Gastroesophageal sphincter (tissue), 4 donors: ENCODE results near the gene NEO1. TPM values are rescaled to one million over a fixed set of nuclear protein-coding genes. Genes with fewer than 3 reads are reported as not detected.

Experiments used
- ATAC-seq: fragments of 150-250 bp; one replicate; pipeline ENCODE4 v1.9.1; 2016; ENCODE audit warnings: mild to moderate bottlenecking, moderate library complexity
- H3K27ac ChIP-seq, 4 donors: fragments of 200-600 bp; sonication (generic) in 3 of 4; 1 replicate in 3 of 4; 2 replicates in 1 of 4; pipeline ENCODE4 v1.5.1; 2016 to 2019
- H3K27me3 ChIP-seq: fragments of 200-600 bp; sonication (generic); one replicate; pipeline ENCODE4 v1.5.1; 2019
- H3K36me3 ChIP-seq, 2 donors: fragments of 200-600 bp; sonication (generic); one replicate each; pipeline ENCODE4 v1.5.1; 2019; ENCODE audit warnings: control low read depth in 1 of 2
- H3K4me1 ChIP-seq, 3 donors: fragments of 200-600 bp; sonication (generic); 1 replicate in 2 of 3; 2 replicates in 1 of 3; pipeline ENCODE4 v1.5.1; 2016 to 2019; ENCODE audit warnings: control low read depth in 2 of 3
- H3K4me3 ChIP-seq, 2 donors: fragments of 200-600 bp; sonication (generic); one replicate each; pipeline ENCODE4 v1.5.1; 2019; ENCODE audit warnings: mild to moderate bottlenecking in 1 of 2, moderate library complexity in 1 of 2
- H3K9me3 ChIP-seq, 3 donors: fragments of 200-600 bp; sonication (generic); one replicate each; pipeline ENCODE4 v1.5.1; 2017 to 2019; ENCODE audit warnings: control low read depth in 2 of 3
- CTCF ChIP-seq, 4 experiments: fragments of 200-600 bp in 2 of 4; fragments of 450-650 bp in 2 of 4; sonication (generic) in 1 of 4; IDR thresholded peaks; one replicate each; pipeline ENCODE4 v1.5.1; 2017 to 2019; ENCODE audit warnings: antibody characterized with exemption in 4 of 4, mild to moderate bottlenecking in 2 of 4, moderate library complexity in 2 of 4
- EP300 ChIP-seq: sonication (generic); formaldehyde crosslinking; IDR thresholded peaks from one replicate; pipeline ENCODE4 v1.6.1; 2017; ENCODE audit warnings: antibody characterized with exemption, mild to moderate bottlenecking
- POLR2A ChIP-seq, 2 donors: fragments of 450-650 bp; IDR thresholded peaks; one replicate each; pipeline ENCODE4 v1.6.1; 2017; ENCODE audit warnings: antibody characterized with exemption in 2 of 2, mild to moderate bottlenecking in 2 of 2, moderate library complexity in 1 of 2
- POLR2AphosphoS5 ChIP-seq: sonication (generic); formaldehyde crosslinking; IDR thresholded peaks from one replicate; pipeline ENCODE4 v1.6.1; 2017; ENCODE audit warnings: antibody characterized with exemption
- WGBS, 2 donors: methylation state at CpG; one replicate each; pipeline ENCODE4 v1.1.5; 2018; ENCODE audit warnings: low coverage in 1 of 2; 5-methylcytosine and 5-hydroxymethylcytosine counted together
- total RNA-seq, 4 donors: library from RNA; depleted of rRNA; stranded (reverse); fragments of >200 nt; gene quantifications; one replicate each; pipeline ENCODE4 v1.1.0, GENCODE V29; 2016

NEO1 gene
- total RNA-seq, 4 donors from 2014 or later = 28.3 to 61.7 (median 36.1) TPM

GRCh38 chr15:73338058-73338457 lies 285.8 kb downstream of the NEO1 start:
- Histone ChIP-seq H3K4me1 (no peaks in the 10 kb centered on the region), H3K36me3 (no peaks in the 10 kb centered on the region), H3K27me3 (peaks cover 24% of the 10 kb centered on the region), H3K27ac (no peak overlapping the region), H3K4me3 (no peak overlapping the region), H3K9me3 (peaks cover 0 to 3% (median 0%) of the 10 kb centered on the region in 3 donors)
- no peak for TF ChIP-seq POLR2A (IDR thresholded peaks at IDR 0.05)
- no peak for TF ChIP-seq EP300
- no peak for ATAC-seq
- WGBS, 2 donors = 83 to 92% methylated on average over 1 to 4 of the region's 6 CpGs

- H3K4me3 ChIP-seq = no peak overlapping the region
- WGBS, 2 donors = 27 to 87% methylated on average over 2 to 3 of the region's 9 CpGs
- ATAC-seq = no peak
- H3K27ac ChIP-seq = no peak overlapping the region
- no peak for TF ChIP-seq CTCF (IDR thresholded peaks at IDR 0.05)
- peaks cover 0 to 10% (median 0%) of the 10 kb centered on the region in 3 donors for H3K9me3 ChIP-seq
- H3K27me3 ChIP-seq = peaks cover 24% of the 10 kb centered on the region
- H3K4me1 ChIP-seq = no peaks in the 10 kb centered on the region
- no peaks in the 10 kb centered on the region for H3K36me3 ChIP-seq
Observed at GRCh38 chr15:73338606-73339374, 286.5 kb downstream of the NEO1 start.

GRCh38 chr15:73340502-73341192 lies 288.4 kb downstream of the NEO1 start:
- no peak for ATAC-seq
- 81 to 88% methylated on average over 2 to 7 of the region's 9 CpGs for WGBS, 2 donors

GRCh38 chr15:73341886-73342600 lies 289.8 kb downstream of the NEO1 start:
- WGBS, 2 donors = 80 to 85% methylated on average over 1 to 7 of the region's 14 CpGs
- Histone ChIP-seq H3K4me3 (no peak overlapping the region), H3K27me3 (peaks cover 24% of the 10 kb centered on the region), H3K27ac (no peak overlapping the region), H3K9me3 (peaks cover 0 to 12% (median 0%) of the 10 kb centered on the region in 3 donors), H3K36me3 (no peaks in the 10 kb centered on the region), H3K4me1 (no peaks in the 10 kb centered on the region)
- no peak for ATAC-seq
- TF ChIP-seq EP300 (no peak), CTCF (IDR thresholded peaks at IDR 0.05) (no peak), POLR2A (IDR thresholded peaks at IDR 0.05) (no peak), POLR2AphosphoS5 (no peak)

More at GRCh38 chr15:73340502-73341192, 288.4 kb downstream of the NEO1 start:
- H3K36me3 ChIP-seq = no peaks in the 10 kb centered on the region
- H3K9me3 ChIP-seq = peaks cover 0 to 12% (median 0%) of the 10 kb centered on the region in 3 donors
- no peak for TF ChIP-seq CTCF (IDR thresholded peaks at IDR 0.05)
- no peak for TF ChIP-seq POLR2AphosphoS5
- no peak for TF ChIP-seq EP300
- no peak for TF ChIP-seq POLR2A (IDR thresholded peaks at IDR 0.05)
- no peaks in the 10 kb centered on the region for H3K4me1 ChIP-seq
- H3K27ac ChIP-seq = no peak overlapping the region
- H3K27me3 ChIP-seq = peaks cover 21% of the 10 kb centered on the region
- H3K4me3 ChIP-seq = no peak overlapping the region

GRCh38 chr15:73344056-73344455 lies 291.8 kb downstream of the NEO1 start:
- no peaks in the 10 kb centered on the region for H3K36me3 ChIP-seq
- no peak overlapping the region for H3K4me3 ChIP-seq
- peaks cover 38% of the 10 kb centered on the region for H3K27me3 ChIP-seq
- peaks cover 0 to 12% (median 0%) of the 10 kb centered on the region in 3 donors for H3K9me3 ChIP-seq
- 80 to 90% methylated on average over 2 of the region's 3 CpGs for WGBS, 2 donors
- H3K4me1 ChIP-seq = no peaks in the 10 kb centered on the region
- H3K27ac ChIP-seq = no peak overlapping the region
- TF ChIP-seq POLR2AphosphoS5 (no peak), CTCF (IDR thresholded peaks at IDR 0.05) (no peak), EP300 (no peak)
- ATAC-seq = no peak
